HG03565 (cell line): ENCODE results near the gene FBLN7.
"Not testable (repeated sequence)": the region's sequence is repeated elsewhere in the genome, so short reads cannot be mapped to it uniquely, and the experiment has no call there.

Experiments
- ATAC-seq: cut with Tn5 transposase; IDR thresholded peaks from one replicate; pipeline ENCODE4 v1.9.1; 2021; ENCODE audit warnings: mild to moderate bottlenecking, moderate library complexity; ENCODE audit not compliant: unreplicated experiment

Gene FBLN7, protein sequence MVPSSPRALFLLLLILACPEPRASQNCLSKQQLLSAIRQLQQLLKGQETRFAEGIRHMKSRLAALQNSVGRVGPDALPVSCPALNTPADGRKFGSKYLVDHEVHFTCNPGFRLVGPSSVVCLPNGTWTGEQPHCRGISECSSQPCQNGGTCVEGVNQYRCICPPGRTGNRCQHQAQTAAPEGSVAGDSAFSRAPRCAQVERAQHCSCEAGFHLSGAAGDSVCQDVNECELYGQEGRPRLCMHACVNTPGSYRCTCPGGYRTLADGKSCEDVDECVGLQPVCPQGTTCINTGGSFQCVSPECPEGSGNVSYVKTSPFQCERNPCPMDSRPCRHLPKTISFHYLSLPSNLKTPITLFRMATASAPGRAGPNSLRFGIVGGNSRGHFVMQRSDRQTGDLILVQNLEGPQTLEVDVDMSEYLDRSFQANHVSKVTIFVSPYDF

GRCh38 chr2:112138159-112139032 lies at the start of gene FBLN7:
FBLN7 (plus strand) TSS chr2:112138385; CDS start chr2:112138656, 271 bp downstream.
- no peak for ATAC-seq

DNA sequence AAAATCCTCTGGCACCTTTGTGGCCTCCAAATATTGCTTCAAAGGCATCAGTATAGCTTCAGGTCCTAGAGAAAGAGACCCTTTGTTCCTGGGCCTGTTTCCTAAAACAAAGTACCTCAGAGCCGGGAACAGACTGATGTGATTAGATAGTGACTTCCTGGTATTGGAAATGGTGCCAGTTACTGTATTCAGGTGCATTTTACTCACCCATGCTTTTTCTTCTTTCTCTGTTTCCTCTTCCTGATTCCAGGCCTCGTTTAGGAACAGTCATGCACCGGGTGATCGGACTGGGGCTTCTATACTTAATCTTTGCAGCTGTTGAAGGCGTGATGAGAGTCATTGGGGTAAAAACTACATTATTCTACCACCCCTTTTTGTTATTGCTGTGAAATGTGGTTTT lies 48.8 kb upstream of the FBLN7 start:
- no peak for ATAC-seq

DNA sequence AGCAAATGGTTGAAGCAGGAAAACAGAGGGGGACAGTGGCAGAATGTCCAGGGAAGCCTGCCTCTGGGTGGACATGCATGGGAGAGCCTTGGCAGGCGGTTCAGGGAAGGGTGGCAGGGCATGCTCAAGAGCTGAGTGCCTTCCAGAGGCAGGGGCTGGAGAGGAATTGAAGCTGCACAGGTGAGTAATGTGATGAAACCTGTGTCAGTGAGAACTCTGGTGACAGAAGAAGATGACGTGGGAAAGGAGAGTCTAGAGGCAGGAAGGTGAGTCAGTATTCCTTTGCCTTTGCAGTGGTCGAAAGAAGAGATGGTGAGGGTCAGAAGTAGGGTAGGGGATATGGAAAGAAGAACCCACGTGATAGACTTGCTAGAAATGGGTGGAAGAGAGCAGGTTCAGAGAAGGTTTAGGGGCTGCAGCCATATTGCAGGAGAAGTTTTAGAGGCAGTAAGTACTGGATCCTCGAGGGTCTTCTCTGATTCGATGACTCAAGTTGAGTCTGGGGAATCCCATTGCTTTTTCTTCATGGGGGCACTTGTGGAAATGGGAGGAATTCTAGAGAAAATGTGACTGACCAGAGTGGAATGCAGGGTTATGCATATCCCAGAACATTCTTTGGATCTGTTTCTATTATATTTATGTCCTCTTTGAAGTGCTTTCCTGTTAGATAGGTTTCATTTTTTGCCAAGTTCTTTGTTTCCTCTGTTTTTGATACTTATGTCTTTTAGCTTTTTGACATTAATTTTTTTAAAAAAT lies 45.7 kb upstream of the FBLN7 start:
- no peak for ATAC-seq

DNA sequence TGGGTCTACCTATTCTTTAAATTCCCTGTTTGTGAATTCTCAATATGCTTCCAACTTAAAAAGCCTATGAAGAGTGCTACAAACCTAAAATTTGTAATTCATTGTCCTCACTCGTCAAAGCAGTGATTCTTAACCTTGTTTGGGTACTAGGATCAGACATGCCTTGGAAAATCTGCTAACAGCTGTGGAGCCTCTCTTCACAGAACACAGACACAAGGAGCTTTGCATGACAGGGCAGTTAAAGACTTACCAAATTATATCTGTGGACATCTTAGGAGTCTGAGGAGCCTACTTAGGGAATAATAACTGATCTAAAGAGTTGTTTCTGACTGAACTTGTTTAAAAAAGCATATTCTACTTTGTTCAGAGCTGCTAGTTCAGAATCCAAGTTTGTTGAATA lies 45.0 kb upstream of the FBLN7 start:
- no peak for ATAC-seq

- no peak for ATAC-seq
Observed at GRCh38 chr2:112095681-112096080, 42.5 kb upstream of the FBLN7 start.

GRCh38 chr2:112096098-112096497 lies 42.1 kb upstream of the FBLN7 start:
- no peak for ATAC-seq

- ATAC-seq: no peak
Observed at GRCh38 chr2:112108178-112108832, 29.9 kb upstream of the FBLN7 start.

- ATAC-seq: no peak
Observed at GRCh38 chr2:112109278-112109677, 28.9 kb upstream of the FBLN7 start.

DNA sequence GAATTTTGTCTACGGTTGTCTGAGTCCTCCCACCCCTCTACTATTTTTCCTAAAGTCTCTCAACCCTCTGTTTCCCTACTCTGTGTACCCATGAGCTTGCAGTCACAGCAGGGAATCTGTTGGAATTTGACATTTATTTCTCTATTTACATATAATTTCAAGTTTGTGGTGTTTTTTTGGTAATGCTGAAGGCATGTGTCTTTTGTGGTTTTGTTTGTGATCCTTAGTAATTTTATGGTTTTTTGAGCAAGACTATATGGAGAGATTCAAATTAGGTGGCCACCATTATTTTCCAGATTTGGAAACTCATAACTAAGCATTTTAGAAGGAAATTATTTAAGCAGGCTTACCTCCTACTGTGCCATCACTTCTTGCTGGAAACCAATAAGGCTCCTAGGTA lies 27.2 kb upstream of the FBLN7 start:
- no peak for ATAC-seq

GRCh38 chr2:112113354-112113753 lies 24.8 kb upstream of the FBLN7 start:
- ATAC-seq: not testable (repeated sequence)

GRCh38 chr2:112118148-112118547 lies 20.0 kb upstream of the FBLN7 start:
- no peak for ATAC-seq

- no peak for ATAC-seq
Observed at GRCh38 chr2:112121682-112122254, 16.4 kb upstream of the FBLN7 start.

DNA sequence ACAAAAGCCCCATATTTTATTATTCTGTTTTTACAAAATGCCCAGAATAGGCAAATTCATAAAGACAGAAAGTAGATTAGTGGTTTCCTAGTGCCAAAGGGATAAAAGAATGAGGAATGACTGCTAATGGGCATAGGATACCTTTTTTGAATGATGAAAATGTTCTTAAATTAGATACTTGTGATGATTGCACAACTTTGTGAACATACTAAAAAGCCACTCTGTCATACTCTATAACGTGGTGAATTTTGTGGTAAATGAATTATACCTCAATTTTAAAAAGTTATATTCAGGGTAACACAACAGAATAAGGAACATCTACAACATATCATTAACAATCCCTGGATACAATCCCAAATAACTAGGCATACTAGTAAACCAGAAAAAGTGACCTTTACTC lies 9.1 kb upstream of the FBLN7 start:
- ATAC-seq: no peak

- no peak for ATAC-seq
Observed at GRCh38 chr2:112133344-112133743, 4.8 kb upstream of the FBLN7 start.

DNA sequence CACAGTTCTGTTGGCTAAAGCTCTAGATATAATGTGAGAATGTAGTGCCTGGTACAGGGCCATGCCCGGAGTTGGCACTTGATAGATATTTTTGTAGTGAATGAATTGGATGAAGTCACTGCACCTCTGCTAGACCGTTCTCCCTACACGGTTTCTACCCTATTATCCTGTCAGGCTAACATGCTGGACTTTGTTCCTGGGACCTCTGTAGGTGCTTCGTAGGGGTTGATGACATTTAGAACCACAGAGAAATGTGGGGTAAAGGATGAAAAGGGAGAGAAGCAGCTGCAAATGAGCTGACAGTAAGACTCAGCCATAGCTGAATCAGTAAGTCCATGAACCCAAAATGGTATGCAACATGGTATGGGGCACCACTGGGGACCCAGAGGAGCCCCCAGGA lies 4.1 kb upstream of the FBLN7 start:
- no peak for ATAC-seq

DNA sequence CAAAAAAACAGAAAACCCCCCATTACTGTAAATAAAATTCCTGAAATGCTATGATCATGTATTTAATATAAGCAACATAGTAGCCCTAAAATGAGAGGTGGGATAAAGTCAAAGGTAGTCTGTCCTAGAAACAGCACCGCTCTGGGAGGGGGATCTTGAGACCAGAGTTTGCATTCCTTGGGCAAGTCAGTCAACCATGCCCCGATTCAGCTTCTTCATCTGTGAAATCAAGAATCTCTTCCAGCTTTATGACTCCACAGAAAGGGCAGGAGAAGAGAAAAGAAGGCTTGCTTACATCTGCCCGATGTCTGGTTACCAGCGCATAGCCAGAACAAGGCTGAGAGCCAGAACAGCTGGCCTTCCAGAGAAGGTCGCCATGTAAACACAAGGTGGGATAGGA lies 2.1 kb upstream of the FBLN7 start:
- no peak for ATAC-seq

GRCh38 chr2:112137516-112138158 lies 548 bp upstream of the FBLN7 start:
- no peak for ATAC-seq

- not testable (repeated sequence) for ATAC-seq
Observed at GRCh38 chr2:112139033-112139614, 939 bp downstream of the FBLN7 start.

DNA sequence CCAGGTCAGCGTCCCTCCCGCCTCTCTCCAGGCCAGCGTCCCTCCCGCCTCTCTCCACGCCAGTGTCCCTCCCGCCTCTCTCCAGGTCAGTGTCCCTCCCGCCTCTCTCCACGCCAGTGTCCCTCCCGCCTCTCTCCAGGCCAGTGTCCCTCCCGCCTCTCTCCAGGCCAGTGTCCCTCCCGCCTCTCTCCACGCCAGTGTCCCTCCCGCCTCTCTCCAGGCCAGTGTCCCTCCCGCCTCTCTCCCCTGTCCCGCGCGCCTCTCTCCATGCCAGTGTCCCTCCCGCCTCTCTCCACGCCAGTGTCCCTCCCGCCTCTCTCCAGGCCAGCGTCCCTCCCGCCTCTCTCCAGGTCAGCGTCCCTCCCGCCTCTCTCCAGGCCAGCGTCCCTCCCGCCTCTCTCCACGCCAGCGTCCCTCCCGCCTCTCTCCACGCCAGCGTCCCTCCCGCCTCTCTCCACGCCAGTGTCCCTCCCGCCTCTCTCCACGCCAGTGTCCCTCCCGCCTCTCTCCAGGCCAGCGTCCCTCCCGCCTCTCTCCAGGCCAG lies 1.5 kb downstream of the FBLN7 start:
- ATAC-seq: not testable (repeated sequence)
